HG03135 (cell line): ENCODE data around the gene SRPRA.
"Not testable (repeated sequence)": the region's sequence is repeated elsewhere in the genome, so short reads cannot be mapped to it uniquely, and the experiment has no call there.

Experiments used
- ATAC-seq: cut with Tn5 transposase; IDR thresholded peaks from one replicate; pipeline ENCODE4 v1.9.1; 2021; ENCODE audit warnings: mild to moderate bottlenecking, moderate library complexity; ENCODE audit not compliant: unreplicated experiment

The SRPRA gene

GRCh38 chr11:126284829-126285228, 16.1 kb upstream of the SRPRA start:
- peak; percentile 45 for ATAC-seq

GRCh38 chr11:126282736-126283591, 14.3 kb upstream of the SRPRA start, which contains the start of gene TIRAP:
Gene TIRAP (plus strand): TSS chr11:126283093. CDS start chr11:126290895, 7,802 bp downstream.
- ATAC-seq = peak; percentile 56

GRCh38 chr11:126282361-126282735, 13.7 kb upstream of the SRPRA start:
- ATAC-seq = peak; percentile 30

- ATAC-seq = no peak
These were observed 13.0 kb upstream of the SRPRA start for GRCh38 chr11:126281666-126282175.

GRCh38 chr11:126281245-126281644, 12.6 kb upstream of the SRPRA start:
- ATAC-seq = no peak

GRCh38 chr11:126280595-126280994, 11.9 kb upstream of the SRPRA start:
- ATAC-seq = no peak

- no peak for ATAC-seq
These were observed 10.5 kb upstream of the SRPRA start for GRCh38 chr11:126279191-126279590.

- ATAC-seq = no peak
These were observed 9.1 kb upstream of the SRPRA start for GRCh38 chr11:126277780-126278179.

- no peak for ATAC-seq
These were observed 8.6 kb upstream of the SRPRA start for GRCh38 chr11:126277322-126277721.

- ATAC-seq = no peak
These were observed 361 bp downstream of the SRPRA start for GRCh38 chr11:126268361-126268707.

GRCh38 chr11:126267650-126268049, 1.0 kb downstream of the SRPRA start:
- ATAC-seq = no peak

- no peak for ATAC-seq
These were observed 2.9 kb downstream of the SRPRA start for GRCh38 chr11:126265811-126266210.

- ATAC-seq = no peak
These were observed 5.2 kb downstream of the SRPRA start for GRCh38 chr11:126263489-126263888.

GRCh38 chr11:126262216-126262615, 6.5 kb downstream of the SRPRA start:
- no peak for ATAC-seq

GRCh38 chr11:126257764-126258163, 10.9 kb downstream of the SRPRA start:
- no peak for ATAC-seq

GRCh38 chr11:126257144-126257543, 11.6 kb downstream of the SRPRA start:
- ATAC-seq = no peak

- ATAC-seq = no peak
These were observed 12.5 kb downstream of the SRPRA start for GRCh38 chr11:126256216-126256615.

GRCh38 chr11:126255507-126255906, 13.2 kb downstream of the SRPRA start:
- ATAC-seq = not testable (repeated sequence)

- no peak for ATAC-seq
These were observed 13.9 kb downstream of the SRPRA start for GRCh38 chr11:126254819-126255218.

- no peak for ATAC-seq
These were observed 15.4 kb downstream of the SRPRA start for GRCh38 chr11:126253265-126253664.

- no peak for ATAC-seq
These were observed 22.1 kb downstream of the SRPRA start for GRCh38 chr11:126246636-126247035.

GRCh38 chr11:126233391-126233790, 35.3 kb downstream of the SRPRA start:
- ATAC-seq = no peak

GRCh38 chr11:126232683-126233082, 36.0 kb downstream of the SRPRA start:
- no peak for ATAC-seq
